Measurements from ENCODE around the gene CDKL1.

GRCh38 chr14:50342221-50343078 lies 54.2 kb downstream of the CDKL1 start:
- TF ChIP-seq EZH2 (IDR thresholded peaks at IDR 0.05; ENCODE audit: insufficient read depth, poor library complexity, severe bottlenecking) (no peak), EZH2phosphoT487 (IDR thresholded peaks at IDR 0.05; ENCODE audit: insufficient read depth, low read depth) (no peak)

All from GM23248 (cell line).